ENCODE measurements around the gene EXPH5. TPM values are rescaled to one million over a fixed set of nuclear protein-coding genes. Genes with fewer than 3 reads are reported as not detected.

Gene EXPH5
- total RNA-seq, 1 experiment from 2014 or later, result 18.1 TPM

DNA sequence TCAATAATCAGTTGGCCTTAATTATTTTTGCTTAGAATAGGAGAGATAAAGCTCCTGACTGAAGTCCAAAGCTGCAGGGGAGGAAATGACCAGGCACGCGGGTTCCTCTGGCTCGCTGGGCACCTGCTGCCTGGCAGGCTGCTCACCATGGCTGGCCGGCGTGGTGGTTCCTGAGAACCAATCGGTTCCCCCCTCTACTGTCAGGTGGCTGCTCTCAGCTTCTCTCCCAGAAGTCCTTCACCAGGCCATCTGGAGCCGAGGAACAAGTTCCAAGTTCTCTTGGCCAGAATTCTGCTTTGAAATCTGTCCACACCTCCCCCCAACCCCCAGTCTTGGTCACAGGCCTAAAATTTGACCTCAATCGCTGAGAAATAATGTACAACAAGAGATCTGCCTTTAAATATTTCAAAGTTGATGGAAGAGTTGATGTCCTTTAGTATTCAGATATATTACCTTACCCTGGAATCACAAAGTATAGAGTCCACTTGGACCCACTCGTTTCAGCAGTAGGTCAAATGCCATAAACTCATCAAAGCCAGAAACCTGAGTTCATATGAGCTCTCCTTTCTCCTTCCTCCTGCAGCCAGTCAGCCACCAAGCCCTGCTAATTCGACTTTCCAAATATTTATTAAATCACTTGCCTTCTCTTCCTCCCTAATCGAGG is 25.2 kb downstream of the EXPH5 start:
- no TSS peak for BruUV-seq (replicated peaks)
- no peak for DNase-seq
- TF ChIP-seq, protein P1, sequence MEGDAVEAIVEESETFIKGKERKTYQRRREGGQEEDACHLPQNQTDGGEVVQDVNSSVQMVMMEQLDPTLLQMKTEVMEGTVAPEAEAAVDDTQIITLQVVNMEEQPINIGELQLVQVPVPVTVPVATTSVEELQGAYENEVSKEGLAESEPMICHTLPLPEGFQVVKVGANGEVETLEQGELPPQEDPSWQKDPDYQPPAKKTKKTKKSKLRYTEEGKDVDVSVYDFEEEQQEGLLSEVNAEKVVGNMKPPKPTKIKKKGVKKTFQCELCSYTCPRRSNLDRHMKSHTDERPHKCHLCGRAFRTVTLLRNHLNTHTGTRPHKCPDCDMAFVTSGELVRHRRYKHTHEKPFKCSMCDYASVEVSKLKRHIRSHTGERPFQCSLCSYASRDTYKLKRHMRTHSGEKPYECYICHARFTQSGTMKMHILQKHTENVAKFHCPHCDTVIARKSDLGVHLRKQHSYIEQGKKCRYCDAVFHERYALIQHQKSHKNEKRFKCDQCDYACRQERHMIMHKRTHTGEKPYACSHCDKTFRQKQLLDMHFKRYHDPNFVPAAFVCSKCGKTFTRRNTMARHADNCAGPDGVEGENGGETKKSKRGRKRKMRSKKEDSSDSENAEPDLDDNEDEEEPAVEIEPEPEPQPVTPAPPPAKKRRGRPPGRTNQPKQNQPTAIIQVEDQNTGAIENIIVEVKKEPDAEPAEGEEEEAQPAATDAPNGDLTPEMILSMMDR (IDR thresholded peaks at IDR 0.05; ENCODE audit: insufficient read depth in 1 of 2, low read depth in 1 of 2, low read length in 1 of 2, severe bottlenecking in 1 of 2, unreplicated experiment in 1 of 2), result no peak
- H3K27ac Mint-ChIP-seq (ENCODE audit: unreplicated experiment), result no peak overlapping the region
- ChIA-PET POLR2A (no interaction called here), CTCF (no interaction called here)
- no peaks in the 10 kb centered on the region for H3K36me3 ChIP-seq (ENCODE audit: control insufficient read depth, insufficient read depth, low read length)
- H3K27me3 Mint-ChIP-seq (ENCODE audit: insufficient read depth, unreplicated experiment), result no peaks in the 10 kb centered on the region
- H3K27me3 ChIP-seq (replicated peaks; ENCODE audit: control insufficient read depth, insufficient read depth, low read length), result no peaks in the 10 kb centered on the region
- H3K4me3 ChIP-seq (ENCODE audit: low read depth, low read length), result no peak overlapping the region
- H3K4me1 ChIP-seq, result peaks cover 19% of the 10 kb centered on the region
- H3K4me3 Mint-ChIP-seq (ENCODE audit: unreplicated experiment), result no peak overlapping the region
- H3K4me1 Mint-ChIP-seq (ENCODE audit: low read depth, unreplicated experiment), result peaks cover 24% of the 10 kb centered on the region
- H3K9me3 Mint-ChIP-seq (ENCODE audit: unreplicated experiment), result no peaks in the 10 kb centered on the region
- no peaks in the 10 kb centered on the region for H3K36me3 Mint-ChIP-seq (ENCODE audit: insufficient read depth, unreplicated experiment)
- intact Hi-C loops (cut with micrococcal nuclease; ENCODE audit: unreplicated experiment), result no loop called here
- H3K9me3 ChIP-seq, result no peaks in the 10 kb centered on the region

DNA sequence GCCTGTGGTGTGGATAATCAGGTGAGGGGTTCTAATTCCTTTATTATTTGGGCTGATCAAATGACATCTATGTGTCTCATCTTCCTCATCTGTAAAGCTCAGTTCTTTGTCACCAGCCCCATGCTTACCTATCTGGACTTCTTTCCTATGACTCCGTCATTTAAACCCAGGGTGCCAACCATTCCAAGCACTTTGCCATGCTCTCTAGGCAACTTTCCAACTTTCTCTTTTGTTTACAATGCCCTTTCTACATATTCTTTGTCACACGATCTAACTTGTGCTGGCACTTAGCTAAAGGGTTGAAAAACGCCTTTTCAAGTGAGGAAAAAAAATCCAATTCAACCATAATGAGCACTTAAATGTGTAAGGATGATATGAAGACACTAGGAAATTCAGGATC is 27.9 kb downstream of the EXPH5 start:
- Mint-ChIP-seq H3K27me3 (ENCODE audit: insufficient read depth, unreplicated experiment) (no peaks in the 10 kb centered on the region), H3K27ac (ENCODE audit: unreplicated experiment) (no peak overlapping the region), H3K36me3 (ENCODE audit: insufficient read depth, unreplicated experiment) (no peaks in the 10 kb centered on the region), H3K4me3 (ENCODE audit: unreplicated experiment) (no peak overlapping the region), H3K9me3 (ENCODE audit: unreplicated experiment) (no peaks in the 10 kb centered on the region), H3K4me1 (ENCODE audit: low read depth, unreplicated experiment) (peaks cover 30% of the 10 kb centered on the region)
- intact Hi-C loops (cut with micrococcal nuclease; ENCODE audit: unreplicated experiment), result no loop called here
- no peak for DNase-seq
- TF ChIP-seq, protein P1 (IDR thresholded peaks at IDR 0.05; ENCODE audit: insufficient read depth in 1 of 2, low read depth in 1 of 2, low read length in 1 of 2, severe bottlenecking in 1 of 2, unreplicated experiment in 1 of 2), result no peak
- H3K27me3 ChIP-seq (replicated peaks; ENCODE audit: control insufficient read depth, insufficient read depth, low read length), result no peaks in the 10 kb centered on the region
- CTCF ChIA-PET, result no interaction called here
- peaks cover 13% of the 10 kb centered on the region for H3K4me1 ChIP-seq
- no peaks in the 10 kb centered on the region for H3K9me3 ChIP-seq
- BruUV-seq (replicated peaks), result no TSS peak
- POLR2A ChIA-PET, result no interaction called here
- H3K36me3 ChIP-seq (ENCODE audit: control insufficient read depth, insufficient read depth, low read length), result no peaks in the 10 kb centered on the region
- H3K4me3 ChIP-seq (ENCODE audit: low read depth, low read length), result no peak overlapping the region

DNA sequence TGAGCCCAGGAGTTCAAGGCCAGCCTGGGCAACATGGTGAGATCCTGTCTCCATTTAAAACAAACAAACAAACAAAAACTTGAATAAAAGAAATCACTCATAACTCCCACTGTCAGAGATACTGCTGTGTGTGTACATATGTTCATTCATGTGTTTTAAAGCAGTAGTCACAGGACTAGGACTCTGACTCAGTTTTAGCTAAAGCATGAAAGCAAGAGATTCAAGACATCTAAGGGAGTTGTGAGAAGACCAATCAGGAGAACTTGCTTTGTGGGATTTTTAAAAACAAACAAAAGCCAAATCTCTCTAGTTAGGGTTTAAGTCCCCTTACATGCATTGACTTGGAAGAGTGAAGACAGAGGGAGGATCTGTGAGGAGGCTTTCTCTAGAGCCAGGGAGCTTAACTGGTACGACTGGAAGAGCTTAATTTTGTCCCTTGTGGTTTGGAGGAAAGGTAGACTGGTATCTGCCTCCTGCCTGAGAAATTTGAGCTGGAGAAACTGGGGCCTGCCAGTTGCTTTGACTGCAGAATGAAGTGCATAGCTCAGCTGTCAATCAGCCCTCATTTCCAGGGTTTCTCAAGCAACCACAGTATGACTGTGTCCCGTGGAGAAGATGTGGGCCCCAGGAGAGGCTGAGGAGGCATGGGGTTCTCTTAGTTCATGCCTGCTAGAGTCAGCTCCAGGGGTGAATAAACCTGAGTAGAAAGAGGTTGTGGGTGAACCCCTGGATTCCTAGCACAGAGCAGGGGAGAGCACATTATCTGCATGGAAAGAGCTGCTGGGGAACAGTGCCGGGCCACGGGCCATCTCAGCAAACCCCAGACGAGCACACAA is 30.6 kb downstream of the EXPH5 start:
- no TSS peak for BruUV-seq (replicated peaks)
- H3K36me3 Mint-ChIP-seq (ENCODE audit: insufficient read depth, unreplicated experiment), result no peaks in the 10 kb centered on the region
- H3K9me3 ChIP-seq, result no peaks in the 10 kb centered on the region
- no peaks in the 10 kb centered on the region for H3K27me3 ChIP-seq (replicated peaks; ENCODE audit: control insufficient read depth, insufficient read depth, low read length)
- ChIA-PET POLR2A (no interaction called here), CTCF (interaction anchor here (1.1 kb wide), 1 partner anchor 14 kb away, joined by 3 read pairs; no protein-coding TSS in a partner anchor)
- peaks cover 36% of the 10 kb centered on the region for H3K4me1 Mint-ChIP-seq (ENCODE audit: low read depth, unreplicated experiment)
- no peak overlapping the region for H3K4me3 ChIP-seq (ENCODE audit: low read depth, low read length)
- no peak overlapping the region for H3K4me3 Mint-ChIP-seq (ENCODE audit: unreplicated experiment)
- H3K4me1 ChIP-seq, result peaks cover 27% of the 10 kb centered on the region
- H3K27ac Mint-ChIP-seq (ENCODE audit: unreplicated experiment), result peak overlapping the region; percentile 58
- intact Hi-C loops (cut with micrococcal nuclease; ENCODE audit: unreplicated experiment), result loop anchor here (1.0 kb wide), 1 partner anchor 9 kb away; no protein-coding TSS in a partner anchor
- H3K27me3 Mint-ChIP-seq (ENCODE audit: insufficient read depth, unreplicated experiment), result no peaks in the 10 kb centered on the region
- TF ChIP-seq, protein P1 (IDR thresholded peaks at IDR 0.05; ENCODE audit: insufficient read depth in 1 of 2, low read depth in 1 of 2, low read length in 1 of 2, severe bottlenecking in 1 of 2, unreplicated experiment in 1 of 2), result no peak
- H3K36me3 ChIP-seq (ENCODE audit: control insufficient read depth, insufficient read depth, low read length), result no peaks in the 10 kb centered on the region
- H3K9me3 Mint-ChIP-seq (ENCODE audit: unreplicated experiment), result no peaks in the 10 kb centered on the region
- DNase-seq, result no peak

Measured in Caco-2 (cell line).